Measurements from ENCODE around the gene LAPTM5.

Gene LAPTM5

GRCh38 chr1:30744060-30744756, 13.4 kb downstream of the LAPTM5 start:
- DNase-seq (ENCODE audit: low read depth, low spot score) = no peak

- DNase-seq (ENCODE audit: low read depth, low spot score) = no peak
Measured at GRCh38 chr1:30743584-30744059, 14.0 kb downstream of the LAPTM5 start.

GRCh38 chr1:30742963-30743559, 14.5 kb downstream of the LAPTM5 start:
- no peak for DNase-seq (ENCODE audit: low read depth, low spot score)

- no peak for DNase-seq (ENCODE audit: low read depth, low spot score)
Measured at GRCh38 chr1:30742300-30742962, 15.1 kb downstream of the LAPTM5 start.

GRCh38 chr1:30741239-30741894, 16.2 kb downstream of the LAPTM5 start:
- DNase-seq (ENCODE audit: low read depth, low spot score) = no peak

- no peak for DNase-seq (ENCODE audit: low read depth, low spot score)
Measured at GRCh38 chr1:30740251-30741238, 17.0 kb downstream of the LAPTM5 start.

- no peak for DNase-seq (ENCODE audit: low read depth, low spot score)
Measured at GRCh38 chr1:30739601-30740000, 18.0 kb downstream of the LAPTM5 start.

- DNase-seq (ENCODE audit: low read depth, low spot score) = no peak
Measured at GRCh38 chr1:30738715-30739559, 18.6 kb downstream of the LAPTM5 start.

- no peak for DNase-seq (ENCODE audit: low read depth, low spot score)
Measured at GRCh38 chr1:30738040-30738714, 19.4 kb downstream of the LAPTM5 start.

GRCh38 chr1:30737357-30738039, 20.1 kb downstream of the LAPTM5 start:
- DNase-seq (ENCODE audit: low read depth, low spot score) = no peak

- DNase-seq (ENCODE audit: low read depth, low spot score) = no peak
Measured at GRCh38 chr1:30735668-30736498, 21.7 kb downstream of the LAPTM5 start.

GRCh38 chr1:30735124-30735523, 22.4 kb downstream of the LAPTM5 start:
- DNase-seq (ENCODE audit: low read depth, low spot score) = no peak

- DNase-seq (ENCODE audit: low read depth, low spot score) = no peak
Measured at GRCh38 chr1:30734580-30734979, 23.0 kb downstream of the LAPTM5 start.

- DNase-seq (ENCODE audit: low read depth, low spot score) = no peak
Measured at GRCh38 chr1:30734106-30734505, 23.5 kb downstream of the LAPTM5 start.

GRCh38 chr1:30733493-30733892, 24.1 kb downstream of the LAPTM5 start:
- no peak for DNase-seq (ENCODE audit: low read depth, low spot score)

GRCh38 chr1:30732277-30732996, 25.1 kb downstream of the LAPTM5 start:
- DNase-seq (ENCODE audit: low read depth, low spot score) = no peak

- no peak for DNase-seq (ENCODE audit: low read depth, low spot score)
Measured at GRCh38 chr1:30731806-30732276, 25.7 kb downstream of the LAPTM5 start.
